T1000 (cell line): ENCODE results near the gene PREX1.

ENCODE experiments used
- DNase-seq: peaks from one replicate; lab custom pipeline; 2025; ENCODE audit warnings: mixed read lengths; lab: John Stamatoyannopoulos, UW

Gene PREX1

DNA sequence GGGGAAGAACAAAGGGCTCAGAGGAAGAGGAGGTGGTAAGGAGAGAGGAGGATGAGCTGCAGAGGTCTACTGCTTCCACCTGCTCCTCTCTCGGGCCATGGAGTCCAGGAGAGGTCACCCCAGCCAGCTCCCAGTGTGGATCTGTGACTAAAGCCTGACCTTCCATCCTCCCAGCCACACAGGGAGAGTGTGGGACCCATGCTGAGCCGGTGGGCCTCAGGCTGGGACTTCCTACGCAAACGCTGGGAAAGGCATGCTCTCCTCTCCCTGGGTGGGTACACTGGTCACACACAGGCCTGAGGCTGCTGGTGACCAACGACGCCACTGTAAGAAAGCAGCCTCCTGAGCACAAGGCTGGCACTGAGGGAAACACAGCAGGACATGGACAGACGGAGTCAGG is 111.3 kb downstream of the PREX1 start:
- DNase-seq, result no peak

DNA sequence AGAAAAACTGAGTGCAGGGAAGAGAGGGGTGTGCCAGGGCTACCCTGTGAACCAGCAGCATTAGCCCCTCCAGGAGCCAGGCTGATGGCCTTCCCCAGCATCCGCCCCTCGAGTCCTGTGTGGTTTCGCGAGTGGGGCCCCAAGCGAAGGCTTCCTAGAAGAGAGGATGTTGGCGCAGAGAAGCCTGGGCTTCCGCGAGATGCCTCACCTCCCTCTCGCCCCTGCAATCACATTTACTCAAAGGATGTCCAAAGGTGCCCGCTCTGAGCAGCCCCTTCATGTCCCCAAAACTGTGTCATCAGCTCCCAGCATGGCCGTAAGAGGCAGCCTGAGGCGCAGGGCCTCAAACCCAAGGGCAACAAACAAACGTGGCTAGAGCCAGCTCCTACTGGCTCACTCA is 111.7 kb downstream of the PREX1 start:
- DNase-seq, result no peak

DNA sequence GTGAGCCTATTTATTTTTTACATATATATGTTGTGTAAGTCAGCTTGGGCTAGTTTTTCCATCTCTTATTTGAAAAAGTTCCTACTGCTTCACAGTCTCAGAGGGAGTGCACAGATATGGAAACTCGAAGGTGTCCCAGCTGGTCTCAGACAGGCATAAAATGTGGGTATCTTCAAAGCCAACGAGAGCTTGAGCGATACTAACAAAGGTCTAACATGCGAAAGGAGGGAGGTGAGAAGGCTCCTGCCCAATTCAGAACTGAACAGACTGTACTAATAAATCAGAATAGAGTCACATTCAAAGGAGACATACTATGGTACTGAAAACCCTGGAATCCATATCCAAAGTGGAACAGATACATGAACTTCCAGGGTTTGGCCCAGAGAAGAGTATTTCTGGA is 113.0 kb downstream of the PREX1 start:
- no peak for DNase-seq

DNA sequence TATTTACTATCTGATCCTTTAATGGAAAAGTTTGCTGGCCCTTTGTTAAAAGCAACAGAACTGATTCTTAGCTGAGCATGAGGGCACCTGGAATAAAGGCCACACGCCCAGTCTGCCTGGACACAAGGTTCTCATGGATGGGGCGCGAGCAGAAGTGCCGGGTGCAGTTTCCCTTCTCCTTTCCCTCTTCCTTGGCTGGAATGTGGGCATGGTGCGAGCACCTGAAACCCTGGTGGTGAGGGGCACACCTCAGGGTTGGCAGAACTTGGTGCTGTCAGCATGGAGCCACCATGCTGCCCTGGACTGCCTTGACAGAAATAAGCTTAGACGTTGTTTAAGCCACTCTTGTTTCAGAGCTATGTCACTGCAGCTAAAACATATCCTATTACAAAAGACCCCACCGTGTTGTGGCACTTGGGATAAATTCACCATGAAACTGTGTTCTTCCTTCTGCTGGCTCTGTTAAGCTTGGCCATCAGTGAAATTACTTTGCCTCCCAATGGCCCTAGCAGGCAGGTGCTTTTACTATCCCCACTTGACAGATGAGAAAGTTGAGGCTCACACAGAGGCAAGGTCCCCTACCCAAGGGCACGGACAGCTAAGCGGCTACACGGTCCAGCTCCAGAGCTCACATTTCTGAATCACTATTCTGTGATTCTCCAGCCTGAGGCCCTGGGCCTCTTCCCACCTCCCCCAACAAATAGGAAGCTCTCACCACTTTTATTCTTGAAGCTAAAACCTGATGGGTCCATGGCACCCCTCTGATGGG is 115.9 kb downstream of the PREX1 start:
- no peak for DNase-seq

DNA sequence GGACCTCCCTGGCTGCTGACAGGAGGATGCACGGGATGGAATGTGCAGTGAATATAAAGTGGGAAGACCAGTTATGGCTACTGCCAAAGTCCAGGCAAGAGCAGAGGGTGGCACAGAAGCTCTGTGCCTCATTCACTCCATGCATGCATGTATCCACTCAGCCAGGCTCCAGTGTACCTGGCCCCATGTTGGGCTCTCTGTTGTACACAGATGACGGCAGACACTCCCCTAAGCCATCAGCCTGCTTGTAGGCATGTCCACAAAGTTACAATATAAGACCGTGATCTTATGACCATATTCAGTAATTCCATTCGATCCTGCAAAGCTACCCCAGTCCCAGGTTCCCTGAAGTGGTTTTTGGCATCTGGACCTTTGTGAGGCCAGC is 116.8 kb downstream of the PREX1 start:
- DNase-seq, result no peak

DNA sequence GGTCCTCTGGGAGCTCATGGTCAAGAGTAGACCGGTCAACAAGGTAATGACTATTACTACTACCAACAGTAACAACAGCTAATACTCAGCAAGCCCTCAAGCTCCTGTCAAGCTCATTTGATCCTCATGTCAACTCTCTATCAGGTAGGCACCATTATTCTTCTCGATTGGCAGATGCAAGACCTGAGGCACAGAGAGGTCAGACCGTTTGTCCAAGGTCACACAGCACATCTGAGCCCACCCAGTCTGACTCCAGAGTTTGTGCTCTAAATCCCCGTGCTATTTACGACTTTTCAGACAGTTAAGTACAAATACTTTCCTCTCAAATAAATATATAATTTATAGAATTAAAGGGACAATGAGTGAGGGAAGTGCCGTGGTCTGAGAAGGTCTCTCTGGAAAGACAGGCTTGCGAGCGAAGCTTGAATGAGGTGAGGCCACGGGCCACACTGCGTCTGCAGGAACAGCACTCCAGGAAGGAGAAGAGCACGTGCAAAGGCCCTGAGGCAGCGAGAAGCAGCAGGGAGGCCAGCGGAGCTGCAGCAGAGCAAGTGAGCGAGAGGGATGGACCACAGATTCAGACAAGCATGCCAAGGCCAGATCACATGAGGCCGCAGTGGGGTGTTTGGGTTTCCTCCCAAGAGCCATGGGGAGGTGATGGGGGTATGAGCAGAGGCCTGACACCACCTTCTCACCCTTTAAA is 117.3 kb downstream of the PREX1 start:
- no peak for DNase-seq

DNA sequence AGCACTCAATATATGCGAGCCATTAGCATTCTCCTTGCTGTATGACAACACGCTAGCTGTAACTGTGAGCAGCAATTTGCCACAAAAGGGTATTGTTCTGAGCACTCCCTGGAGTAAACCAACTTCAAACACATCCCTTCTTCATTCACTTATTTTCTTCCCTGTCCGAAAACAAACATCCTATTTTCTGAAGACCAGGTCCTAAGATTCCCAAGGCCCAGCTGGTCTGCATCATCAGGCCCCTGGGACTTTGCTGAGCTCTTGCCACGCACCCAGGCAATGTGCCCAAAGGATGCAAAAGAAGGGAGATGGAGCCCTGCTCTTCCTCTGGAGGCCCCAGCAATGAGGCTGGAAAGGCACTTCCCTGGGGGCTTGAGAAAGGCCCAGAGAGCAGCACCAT is 118.1 kb downstream of the PREX1 start:
- no peak for DNase-seq

DNA sequence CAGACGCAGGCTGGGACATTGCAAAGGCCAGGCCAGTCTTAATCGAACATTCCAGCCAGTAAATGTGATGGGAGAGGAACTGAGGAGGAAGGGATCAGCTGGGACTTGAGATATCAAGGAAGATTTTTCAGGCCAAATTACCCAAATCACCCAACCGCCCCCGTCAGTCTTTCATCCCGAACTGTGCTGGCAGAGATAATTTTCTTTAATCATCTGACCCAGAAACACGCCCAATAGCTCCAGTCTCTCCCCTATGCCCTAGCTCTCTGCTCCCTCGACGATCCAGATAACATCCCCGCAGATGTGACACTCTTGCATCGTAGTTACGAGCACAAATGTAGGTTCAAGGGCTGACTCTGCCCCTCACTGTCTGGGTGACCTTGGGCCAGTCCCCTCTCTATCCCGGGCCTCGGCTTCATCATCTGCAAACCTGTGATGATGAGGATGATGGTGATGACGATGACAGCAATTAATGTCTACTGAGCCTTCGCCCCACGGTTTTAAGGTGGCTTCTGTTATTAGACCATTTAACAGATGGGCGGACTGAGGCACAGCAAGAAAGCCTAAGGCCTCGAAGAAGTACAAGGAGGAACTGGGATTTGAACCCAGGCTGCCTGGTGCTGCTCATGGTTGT is 118.6 kb downstream of the PREX1 start:
- DNase-seq, result no peak

DNA sequence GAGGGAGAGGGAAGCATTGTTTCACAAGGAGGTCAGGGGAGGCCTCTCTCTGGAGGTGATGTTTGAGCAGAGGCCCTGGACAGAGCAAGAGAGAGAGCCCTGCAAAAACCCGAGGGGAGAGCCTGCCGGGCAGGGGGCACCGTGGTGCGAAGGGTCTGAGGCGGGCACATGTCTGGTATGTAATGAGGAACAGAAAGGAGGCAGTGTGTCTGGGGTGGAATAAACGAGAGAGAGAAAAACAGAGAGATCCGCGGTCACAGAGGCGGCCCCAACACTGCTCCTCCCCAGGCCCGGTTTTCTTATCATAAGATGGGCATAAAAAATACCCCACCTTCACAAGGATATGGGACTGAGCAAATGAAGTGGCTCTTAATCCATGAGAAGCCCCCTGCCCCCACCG is 119.2 kb downstream of the PREX1 start:
- DNase-seq, result no peak

DNA sequence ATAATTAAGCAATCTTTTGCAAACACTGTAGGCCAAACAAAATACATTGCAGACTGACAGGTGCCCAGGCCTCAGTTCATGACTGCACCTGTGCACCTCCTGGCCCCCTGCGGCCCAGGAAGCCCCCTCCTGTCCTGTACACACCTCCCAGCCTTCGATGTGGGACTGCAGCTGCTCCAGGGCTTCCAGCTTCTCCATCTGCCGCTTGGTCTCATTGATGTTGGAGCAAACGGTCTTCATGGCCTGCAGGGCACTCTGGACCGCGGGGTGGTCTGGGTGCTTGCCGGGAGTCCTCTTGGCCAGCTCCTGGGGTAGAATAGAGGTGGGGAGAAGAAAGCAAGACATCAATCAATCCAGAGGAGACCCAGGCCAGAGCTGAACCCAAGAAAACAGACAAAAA is 119.7 kb downstream of the PREX1 start:
- no peak for DNase-seq

DNA sequence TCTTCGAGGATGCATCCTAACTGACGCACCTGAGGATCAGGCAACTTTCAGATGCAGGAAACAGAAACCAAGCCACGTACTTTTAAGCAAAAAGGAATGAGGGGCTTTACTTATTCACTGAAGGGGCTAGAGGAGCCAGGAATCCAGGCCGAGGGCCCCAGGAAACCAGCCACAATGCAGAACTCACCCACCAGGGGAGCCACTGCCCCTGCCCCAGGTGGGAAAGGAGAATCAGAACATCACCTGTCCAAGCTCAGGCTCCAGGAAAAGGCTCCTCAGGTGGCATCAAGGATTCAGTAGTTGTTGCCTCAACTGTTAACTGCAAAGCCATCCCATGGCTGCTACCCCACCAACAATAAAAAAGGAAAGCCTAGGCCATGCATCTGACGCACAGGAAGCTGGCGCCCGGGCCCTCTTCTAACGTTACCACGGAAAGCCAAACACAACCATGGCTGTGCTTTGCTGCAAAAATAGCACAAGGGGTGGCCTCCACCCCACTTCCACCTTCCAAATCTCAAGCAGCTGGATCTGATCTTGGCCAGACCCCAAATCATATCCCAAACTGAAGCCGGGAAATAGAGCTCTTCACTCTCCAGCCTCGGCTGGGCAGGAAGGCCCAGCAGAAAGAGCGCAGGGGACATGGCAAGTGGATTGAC is 121.0 kb downstream of the PREX1 start:
- no peak for DNase-seq

DNA sequence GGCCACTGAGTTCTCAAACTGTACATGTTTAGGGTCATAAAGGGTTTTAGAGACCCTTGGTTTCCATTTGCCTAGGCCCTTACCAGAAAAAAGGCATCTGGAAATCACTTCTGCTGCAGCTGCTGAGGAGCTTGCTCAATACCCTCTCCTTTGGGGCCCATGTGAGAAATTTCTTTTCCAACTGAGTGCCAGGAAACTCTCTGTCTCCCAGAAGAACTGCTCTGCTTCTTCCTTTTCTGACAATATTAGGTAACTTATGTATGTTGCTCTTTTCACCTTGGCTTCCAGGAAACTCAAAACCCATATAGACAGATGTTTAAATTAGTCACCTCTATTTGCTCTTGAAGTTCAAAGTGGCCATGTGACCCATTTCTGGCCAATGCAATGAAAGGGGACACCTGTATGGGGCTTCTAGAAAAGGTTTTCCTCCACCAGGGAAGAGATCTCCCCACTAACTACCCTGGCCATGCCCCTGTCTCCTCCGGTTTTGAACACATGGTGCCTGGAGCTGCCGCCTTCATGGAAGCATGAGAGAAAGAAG is 121.6 kb downstream of the PREX1 start:
- DNase-seq, result no peak

DNA sequence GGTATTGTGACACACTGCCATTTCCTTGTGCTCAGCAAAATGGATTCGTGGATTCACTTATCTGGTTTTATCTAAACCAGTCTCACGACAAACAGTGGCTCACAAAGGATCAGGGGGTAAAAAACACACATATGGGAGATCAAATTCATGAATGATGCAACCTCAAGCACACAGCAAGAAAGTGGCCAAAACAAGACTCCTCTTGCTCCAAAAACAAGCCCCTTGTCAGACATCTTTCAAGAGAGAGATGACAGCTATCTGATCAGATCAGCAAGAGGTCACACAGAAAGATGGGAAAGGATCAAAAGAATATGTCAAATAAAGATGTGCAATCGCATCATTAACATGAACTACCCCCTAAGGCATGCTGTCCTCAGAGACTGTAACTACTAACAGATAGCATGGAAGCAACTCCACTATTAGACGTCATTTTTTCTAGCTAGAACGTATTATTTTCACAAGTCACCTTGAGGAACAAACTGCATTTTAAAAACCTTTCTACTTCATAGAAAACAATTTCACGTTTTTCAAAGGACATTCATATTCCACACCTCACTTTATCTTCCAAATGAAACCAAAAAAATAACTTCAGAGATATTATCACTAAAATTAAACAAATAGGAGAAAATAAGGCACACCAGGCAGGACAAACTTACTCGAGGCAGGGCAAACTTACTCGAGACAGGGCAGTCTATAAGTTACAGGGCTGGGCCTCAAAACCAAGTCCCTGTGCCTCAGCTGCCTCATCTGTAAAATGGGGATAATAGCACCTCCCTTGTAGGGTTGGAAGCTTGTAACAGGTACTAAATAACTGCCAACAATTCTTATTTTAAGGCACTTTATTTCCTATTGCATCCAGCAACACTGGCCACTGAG is 122.3 kb downstream of the PREX1 start:
- no peak for DNase-seq

DNA sequence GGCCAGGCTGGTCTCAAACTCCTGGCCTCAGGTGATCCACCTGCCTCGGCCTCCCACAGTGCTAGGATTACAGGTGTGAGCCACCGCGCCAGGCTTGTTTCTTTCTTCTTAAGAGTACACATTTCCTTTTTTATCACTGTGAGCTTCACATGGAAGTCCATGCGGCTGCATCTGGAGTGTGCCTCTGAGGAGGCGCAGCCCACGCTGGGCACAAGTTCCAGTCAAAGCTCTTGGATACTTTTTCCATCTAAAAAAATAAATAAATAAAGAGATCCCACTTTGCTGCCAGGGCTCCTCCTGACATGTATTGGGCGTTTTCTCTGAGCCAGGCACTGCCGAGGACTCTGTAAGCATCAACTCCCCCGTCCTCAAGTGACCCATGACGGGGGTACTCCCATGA is 123.0 kb downstream of the PREX1 start:
- no peak for DNase-seq

DNA sequence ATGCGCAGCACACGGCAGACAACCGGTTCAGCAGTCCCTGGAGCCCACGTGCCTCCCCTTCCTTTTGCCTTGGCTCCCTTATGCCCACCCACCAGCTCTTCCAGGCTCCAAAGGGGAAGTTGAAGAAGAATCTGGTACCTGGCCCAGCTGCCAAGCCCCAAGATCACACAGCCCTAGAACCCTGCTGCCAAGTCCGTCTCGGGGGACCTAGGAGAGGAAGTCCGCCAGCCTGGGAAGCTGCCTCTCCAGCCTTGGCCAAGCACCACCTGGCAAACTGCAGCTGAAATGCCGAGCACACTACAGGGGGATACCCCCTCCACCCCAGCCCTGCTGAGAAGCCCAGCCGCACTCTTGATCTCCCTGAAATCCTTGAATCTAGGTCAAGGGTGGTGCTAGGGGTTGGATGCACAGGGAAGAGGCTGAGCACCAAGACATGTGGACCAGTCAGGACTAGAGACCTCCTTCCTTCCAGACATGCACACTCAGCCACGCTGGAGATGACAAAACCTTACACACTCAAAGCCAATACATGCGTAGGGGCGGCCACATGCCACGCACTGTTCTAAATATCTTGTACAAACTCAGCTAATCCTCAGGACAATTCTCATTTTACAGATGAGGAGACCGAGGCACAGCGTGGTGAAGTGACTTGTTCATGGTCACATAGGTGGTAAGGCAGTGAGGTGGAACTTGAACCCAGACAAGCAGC is 124.1 kb downstream of the PREX1 start:
- DNase-seq, result no peak

DNA sequence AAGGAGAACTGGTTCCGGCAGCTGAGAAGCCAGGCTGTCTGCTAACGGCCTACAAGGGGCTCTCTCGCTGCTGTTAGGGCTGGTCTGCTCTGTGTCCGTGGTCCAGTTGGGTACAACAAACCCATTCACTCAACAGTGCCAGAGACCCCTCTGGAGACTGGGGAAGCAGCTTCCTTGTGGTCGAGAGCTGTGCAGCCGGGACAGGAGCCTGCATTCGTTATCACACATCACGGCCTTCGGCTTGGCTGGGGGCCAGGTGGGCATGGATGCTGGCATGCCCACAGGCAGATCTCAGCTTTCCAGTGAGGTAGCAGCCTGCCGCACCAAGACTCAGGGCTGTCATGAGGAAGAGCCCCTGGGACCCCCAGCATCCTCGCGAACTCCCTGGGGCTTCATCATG is 124.7 kb downstream of the PREX1 start:
- DNase-seq, result no peak

DNA sequence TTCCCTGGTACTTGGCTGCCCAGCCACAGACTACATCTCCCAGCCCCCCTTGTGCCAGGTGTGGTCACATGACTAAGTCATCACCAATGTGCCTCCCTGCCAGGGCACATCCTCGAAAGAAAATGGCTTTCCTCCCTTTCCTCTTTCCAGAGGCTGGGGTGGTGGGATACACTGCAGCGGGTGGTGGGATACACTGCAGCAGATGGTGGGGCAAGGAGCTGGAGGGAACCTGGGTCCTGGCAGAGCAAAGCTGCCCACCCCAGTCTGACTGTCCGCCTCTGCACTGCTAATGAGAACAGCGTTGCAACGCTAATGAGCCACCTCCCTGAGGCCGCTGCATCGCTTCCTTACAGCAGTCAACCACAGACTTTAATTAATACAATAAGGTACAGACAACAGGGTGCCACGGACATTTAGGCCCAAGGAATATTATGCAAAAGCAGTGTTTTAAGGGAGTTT is 125.3 kb downstream of the PREX1 start:
- DNase-seq, result no peak

DNA sequence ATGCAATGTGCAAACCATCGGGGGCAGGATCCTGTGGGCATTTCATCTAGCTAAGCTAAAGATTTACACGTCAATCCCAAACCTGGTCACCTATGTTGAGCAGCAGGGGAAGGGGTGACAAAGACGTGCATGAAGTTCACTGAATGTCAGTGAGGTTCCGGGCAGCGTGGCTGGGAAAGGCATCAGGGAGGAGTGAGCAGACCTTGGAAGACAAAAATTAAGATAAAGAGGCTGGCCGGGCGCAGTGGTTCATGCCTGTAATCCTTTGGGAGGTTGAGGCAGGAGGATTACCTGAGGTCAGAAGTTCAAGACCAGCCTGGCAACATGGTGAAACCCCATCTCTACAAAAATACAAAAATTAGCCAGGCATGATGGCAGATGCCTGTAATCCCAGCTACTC is 126.1 kb downstream of the PREX1 start:
- no peak for DNase-seq

DNA sequence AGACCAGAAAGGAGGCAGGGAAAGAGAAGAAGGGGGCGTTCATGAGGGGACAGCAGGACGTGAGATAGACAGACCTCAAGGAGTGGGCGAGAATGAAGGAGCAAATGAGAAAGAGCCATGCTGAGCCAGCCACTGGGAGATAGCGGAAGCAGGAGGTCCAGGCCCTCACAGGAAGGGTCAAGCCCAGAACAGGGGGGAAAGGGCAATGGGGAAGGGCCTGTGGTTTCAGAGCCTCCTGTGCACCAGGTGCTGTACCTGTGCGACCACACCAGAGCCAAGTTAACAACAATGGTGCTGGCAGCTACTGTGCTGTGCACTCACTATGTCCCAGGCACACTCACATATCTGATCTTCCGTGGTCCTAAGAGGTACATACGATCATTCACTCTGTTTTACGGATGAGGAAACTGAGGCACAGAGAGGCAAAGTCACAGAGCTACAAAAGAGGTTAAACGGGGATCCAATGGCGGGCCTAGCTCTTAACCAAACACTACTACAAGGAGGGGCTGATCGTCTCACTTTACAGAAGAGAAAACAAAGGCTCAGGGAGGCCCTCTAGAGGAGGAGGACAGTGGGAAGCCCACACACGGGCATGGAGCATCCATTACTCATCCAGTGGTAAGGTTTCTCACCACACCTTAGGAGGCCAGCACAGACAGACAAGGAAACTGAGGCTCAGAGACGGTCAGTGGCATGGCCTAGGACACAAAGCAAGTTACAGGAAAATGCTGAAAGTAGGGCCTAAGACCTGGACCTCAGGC is 129.1 kb downstream of the PREX1 start:
- no peak for DNase-seq
